ENCODE data around the gene SSTR4. TPM values are rescaled to one million over a fixed set of nuclear protein-coding genes. Genes with fewer than 3 reads are reported as not detected.
A peak's percentile ranks its signal among the peaks of the same experiment; 100 is the strongest.

Gene SSTR4
- total RNA-seq, 3 donors from 2014 or later = 0.19 TPM; not detected in 2

DNA sequence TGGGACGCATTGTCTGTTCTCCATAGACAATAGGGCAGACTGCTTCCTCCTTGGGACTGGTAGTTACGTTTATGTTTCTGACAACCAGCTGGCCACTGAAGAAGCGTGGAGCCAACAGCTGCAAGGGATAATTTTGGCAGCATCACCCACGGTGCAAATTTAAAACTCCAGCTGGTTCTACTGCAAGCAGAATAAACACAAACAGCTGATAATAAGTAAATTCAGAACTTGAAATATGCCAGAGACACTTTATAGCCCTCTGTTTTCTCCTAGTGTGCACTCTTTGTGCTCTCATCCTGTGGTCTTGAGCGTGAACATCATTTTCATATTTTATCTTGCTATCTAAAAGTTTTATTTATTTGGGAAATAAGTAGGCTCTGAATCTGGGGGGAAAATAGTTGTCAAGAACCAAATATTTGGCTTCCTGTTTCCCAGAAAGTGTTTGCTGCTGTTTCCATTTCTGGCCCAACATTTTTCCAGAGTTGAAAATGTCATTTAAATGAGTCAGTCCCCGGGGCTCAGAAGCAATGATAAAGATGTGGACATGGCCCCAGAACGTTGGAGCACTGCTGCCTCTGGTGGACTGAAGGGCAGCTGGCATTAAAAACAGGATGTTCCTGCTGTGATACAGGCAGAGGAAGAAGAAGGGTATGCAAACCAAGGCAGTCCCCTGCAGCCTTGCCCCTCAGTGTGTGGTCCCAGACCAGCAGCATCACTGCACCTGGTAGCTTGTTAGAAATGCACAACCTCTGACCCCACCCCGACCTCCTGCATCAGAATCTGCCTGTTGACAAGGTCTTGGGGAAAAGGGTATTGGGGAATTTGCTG lies 26.8 kb downstream of the SSTR4 start:
- H3K4me3 ChIP-seq = no peak overlapping the region
- no peaks in the 10 kb centered on the region for H3K4me1 ChIP-seq (ENCODE audit: low read depth)
- no peak for DNase-seq
- TF ChIP-seq, protein P1, sequence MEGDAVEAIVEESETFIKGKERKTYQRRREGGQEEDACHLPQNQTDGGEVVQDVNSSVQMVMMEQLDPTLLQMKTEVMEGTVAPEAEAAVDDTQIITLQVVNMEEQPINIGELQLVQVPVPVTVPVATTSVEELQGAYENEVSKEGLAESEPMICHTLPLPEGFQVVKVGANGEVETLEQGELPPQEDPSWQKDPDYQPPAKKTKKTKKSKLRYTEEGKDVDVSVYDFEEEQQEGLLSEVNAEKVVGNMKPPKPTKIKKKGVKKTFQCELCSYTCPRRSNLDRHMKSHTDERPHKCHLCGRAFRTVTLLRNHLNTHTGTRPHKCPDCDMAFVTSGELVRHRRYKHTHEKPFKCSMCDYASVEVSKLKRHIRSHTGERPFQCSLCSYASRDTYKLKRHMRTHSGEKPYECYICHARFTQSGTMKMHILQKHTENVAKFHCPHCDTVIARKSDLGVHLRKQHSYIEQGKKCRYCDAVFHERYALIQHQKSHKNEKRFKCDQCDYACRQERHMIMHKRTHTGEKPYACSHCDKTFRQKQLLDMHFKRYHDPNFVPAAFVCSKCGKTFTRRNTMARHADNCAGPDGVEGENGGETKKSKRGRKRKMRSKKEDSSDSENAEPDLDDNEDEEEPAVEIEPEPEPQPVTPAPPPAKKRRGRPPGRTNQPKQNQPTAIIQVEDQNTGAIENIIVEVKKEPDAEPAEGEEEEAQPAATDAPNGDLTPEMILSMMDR (IDR thresholded peaks at IDR 0.05) = no peak
- no peaks in the 10 kb centered on the region for H3K9me3 ChIP-seq
- ATAC-seq = peak; percentile 44
- no peaks in the 10 kb centered on the region for H3K36me3 ChIP-seq (ENCODE audit: low read depth)
- intact Hi-C loops (cut with DNase I, micrococcal nuclease) = no loop called here

DNA sequence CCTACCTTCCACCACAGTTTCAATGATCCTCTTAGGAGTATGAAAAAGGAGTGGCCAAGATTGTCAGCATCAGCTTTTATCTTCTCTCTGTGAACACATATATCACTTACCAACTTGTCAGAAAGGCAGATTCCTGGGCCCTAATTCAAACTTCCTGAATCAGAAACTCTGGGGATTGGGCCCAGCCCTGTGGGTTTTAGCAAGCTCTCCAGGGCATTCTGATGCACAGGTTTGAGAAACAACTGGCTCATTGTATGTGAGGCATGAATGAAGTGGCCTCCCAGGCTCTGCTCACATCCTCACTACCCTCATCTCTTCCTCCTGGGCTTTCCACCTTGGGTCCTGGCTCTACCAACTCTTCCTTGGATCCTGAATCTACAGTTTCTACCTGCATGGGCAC lies 27.5 kb downstream of the SSTR4 start:
- Histone ChIP-seq H3K4me3 (no peak overlapping the region), H3K9me3 (no peaks in the 10 kb centered on the region), H3K4me1 (ENCODE audit: low read depth) (no peaks in the 10 kb centered on the region), H3K36me3 (ENCODE audit: low read depth) (no peaks in the 10 kb centered on the region)
- TF ChIP-seq, protein P1 (IDR thresholded peaks at IDR 0.05) = no peak
- intact Hi-C loops (cut with DNase I, micrococcal nuclease) = no loop called here
- ATAC-seq (no peak), DNase-seq (no peak)

DNA sequence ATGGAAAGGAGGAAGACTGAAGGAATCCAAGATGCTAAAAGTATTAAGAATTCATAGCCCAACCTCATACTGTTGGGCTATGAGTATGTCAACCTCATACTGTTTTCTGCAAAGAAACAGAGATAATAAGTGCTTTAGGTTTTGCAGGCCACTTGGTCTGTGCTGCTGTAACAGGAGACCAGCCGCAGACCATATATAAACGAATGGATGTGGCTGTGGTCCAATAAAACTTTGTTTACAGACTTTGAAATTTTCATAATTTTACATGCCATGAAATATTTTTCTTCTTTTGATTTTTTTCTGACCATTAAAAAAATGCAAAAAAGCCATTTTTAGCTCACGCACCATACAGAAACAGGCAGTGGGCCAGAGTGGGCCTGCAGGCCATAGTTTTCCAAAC lies 28.1 kb downstream of the SSTR4 start:
- Histone ChIP-seq H3K36me3 (ENCODE audit: low read depth) (no peaks in the 10 kb centered on the region), H3K9me3 (no peaks in the 10 kb centered on the region), H3K4me1 (ENCODE audit: low read depth) (no peaks in the 10 kb centered on the region), H3K4me3 (no peak overlapping the region)
- intact Hi-C loops (cut with DNase I, micrococcal nuclease) = no loop called here
- TF ChIP-seq, protein P1 (IDR thresholded peaks at IDR 0.05) = no peak
- DNase-seq (no peak), ATAC-seq (no peak)

DNA sequence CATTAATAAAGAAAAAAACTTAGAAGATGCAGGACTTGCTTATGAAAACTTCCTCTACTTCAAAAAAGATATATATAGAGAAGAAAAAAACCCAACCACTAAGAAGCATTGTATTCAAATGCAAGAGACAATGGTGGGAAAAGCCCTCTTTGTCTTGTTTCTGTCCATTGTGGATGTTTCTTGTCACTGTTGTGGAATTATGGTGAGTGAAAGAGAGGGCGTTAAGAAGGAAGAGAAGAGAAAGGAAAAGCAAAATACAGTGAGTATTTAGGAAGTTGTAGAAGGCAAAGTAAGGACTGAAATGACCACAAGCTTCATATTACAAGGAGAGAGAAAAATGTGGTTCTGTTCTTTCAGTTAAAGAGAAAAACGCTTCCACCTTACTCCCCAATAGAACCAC lies 28.5 kb downstream of the SSTR4 start:
- no peak for ATAC-seq
- no peaks in the 10 kb centered on the region for H3K4me1 ChIP-seq (ENCODE audit: low read depth)
- DNase-seq = no peak
- no peaks in the 10 kb centered on the region for H3K36me3 ChIP-seq (ENCODE audit: low read depth)
- no peaks in the 10 kb centered on the region for H3K9me3 ChIP-seq
- H3K4me3 ChIP-seq = no peak overlapping the region
- intact Hi-C loops (cut with DNase I, micrococcal nuclease) = no loop called here
- TF ChIP-seq, protein P1 (IDR thresholded peaks at IDR 0.05) = no peak

DNA sequence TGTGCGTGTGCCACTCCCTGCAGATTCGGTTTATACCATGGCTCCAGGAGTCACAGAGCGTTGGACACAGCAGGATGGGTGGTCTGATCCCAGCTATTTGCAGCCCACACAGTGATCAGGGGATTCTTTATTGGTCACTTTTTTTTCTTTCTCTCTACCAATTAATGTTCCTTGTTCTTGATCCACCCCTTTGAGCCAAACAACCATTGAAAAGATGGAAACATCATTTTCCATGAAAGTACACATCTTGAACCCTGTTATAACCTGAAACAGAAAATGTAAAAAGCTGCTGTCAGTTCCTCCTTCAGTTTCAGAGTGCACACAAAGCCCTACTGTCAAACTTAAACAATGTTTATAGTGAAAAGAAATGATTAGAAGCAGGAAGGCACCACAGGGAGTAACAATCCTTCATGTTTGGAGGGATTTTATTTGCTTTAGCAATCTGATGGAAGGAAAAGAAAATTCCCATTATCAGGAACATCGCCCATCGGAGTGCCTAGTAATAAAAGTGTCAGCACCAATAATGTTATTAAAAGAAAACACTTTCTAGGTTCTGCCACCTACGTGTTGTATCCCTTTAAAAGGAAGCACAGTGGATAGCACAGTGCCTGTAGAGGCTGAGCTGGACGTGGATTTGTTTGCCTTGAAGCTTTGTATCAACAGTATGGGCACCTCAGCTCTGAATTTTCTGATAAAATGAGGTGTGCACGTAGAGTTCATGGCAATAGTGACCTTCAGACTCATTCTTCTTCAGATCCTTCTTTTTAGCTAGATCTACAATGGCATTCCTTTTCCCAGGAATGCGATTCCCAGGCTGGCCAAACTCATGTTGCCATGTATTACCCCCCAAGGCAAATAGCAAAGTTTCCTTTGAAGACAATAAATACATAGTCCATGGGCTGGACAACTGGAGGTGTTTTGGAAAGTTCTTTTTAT lies 30.4 kb downstream of the SSTR4 start:
- Histone ChIP-seq H3K36me3 (ENCODE audit: low read depth) (no peaks in the 10 kb centered on the region), H3K4me3 (no peak overlapping the region), H3K4me1 (ENCODE audit: low read depth) (no peaks in the 10 kb centered on the region), H3K9me3 (no peaks in the 10 kb centered on the region)
- no peak for DNase-seq
- intact Hi-C loops (cut with DNase I, micrococcal nuclease) = no loop called here
- ATAC-seq = no peak
- TF ChIP-seq, protein P1 (IDR thresholded peaks at IDR 0.05) = no peak
